ENCODE results near the gene ZNF107. TPM values are rescaled to one million over a fixed set of nuclear protein-coding genes. Genes with fewer than 3 reads are reported as not detected.

Gene ZNF107
- 1.7 TPM in 2 replicates for total RNA-seq

GRCh38 chr7:64665980-64666662 is at the start of gene ZNF107:
Gene ZNF107 (plus strand): TSS chr7:64666133. CDS start chr7:64666283, 150 bp downstream.

Other genes starting within 250 kb of the ZNF107 start
- 9.0 and 11.0 TPM in 2 replicates for gene ZNF680, start 103.1 kb upstream of the ZNF107 start, total RNA-seq
- 3.2 TPM in 2 replicates for gene ZNF138, start 128.3 kb downstream of the ZNF107 start, total RNA-seq
- 2.7 and 3.4 TPM in 2 replicates for gene ZNF273, start 237.1 kb downstream of the ZNF107 start, total RNA-seq